ENCODE measurements around the gene NR3C1. TPM values are rescaled to one million over a fixed set of nuclear protein-coding genes. Genes with fewer than 3 reads are reported as not detected.

The NR3C1 gene
- total RNA-seq, 1 donor from 2014 or later, result 0.17 TPM

DNA sequence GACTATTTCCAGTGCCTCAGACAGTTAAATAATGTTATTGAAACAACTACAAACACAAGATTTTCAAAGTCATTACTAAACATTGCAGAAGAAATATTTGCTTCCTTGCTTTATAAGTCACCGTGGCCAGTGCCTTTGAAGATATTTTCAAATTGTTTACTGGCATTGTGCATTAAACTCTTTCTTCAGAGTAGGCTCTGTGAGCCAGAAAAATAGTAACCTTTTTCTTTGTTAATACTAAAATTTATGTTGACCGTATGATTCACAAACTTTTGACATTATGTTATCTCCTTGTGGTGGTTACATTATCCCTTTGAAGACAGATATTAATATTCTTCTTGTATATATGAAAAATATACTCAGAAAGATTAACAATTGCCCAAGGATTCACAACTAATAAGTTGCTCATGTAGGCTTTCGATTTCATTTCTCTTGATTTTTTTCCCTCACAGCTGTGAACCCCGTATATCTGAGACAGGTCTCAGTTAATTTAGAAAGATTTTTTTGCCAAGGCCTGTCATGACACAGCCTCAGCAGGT is 140.1 kb downstream of the NR3C1 start:
- no peak for TF ChIP-seq EZH2 (IDR thresholded peaks at IDR 0.05)
- TF ChIP-seq CTCF (IDR thresholded peaks at IDR 0.05), result no peak
- TF ChIP-seq EZH2phosphoT487 (IDR thresholded peaks at IDR 0.05), result no peak
- H3K4me3 ChIP-seq, result no peak overlapping the region
- H3K4me1 ChIP-seq, result no peaks in the 10 kb centered on the region
- no peaks in the 10 kb centered on the region for H4K20me1 ChIP-seq (ENCODE audit: low read depth)
- no peaks in the 10 kb centered on the region for H3K27me3 ChIP-seq
- H3K36me3 ChIP-seq, result no peaks in the 10 kb centered on the region
- no peak overlapping the region for H3K9ac ChIP-seq
- no peak overlapping the region for H3K27ac ChIP-seq
- no peak overlapping the region for H3K4me2 ChIP-seq
- H3K27ac Mint-ChIP-seq, result no peak overlapping the region
- H3K79me2 ChIP-seq (ENCODE audit: low read depth), result no peaks in the 10 kb centered on the region
- no peaks in the 10 kb centered on the region for H3K36me3 Mint-ChIP-seq
- no peaks in the 10 kb centered on the region for H3K9me3 ChIP-seq (ENCODE audit: low read depth)
- DNase-seq (ENCODE audit: low spot score), result no peak
- H3F3A ChIP-seq (ENCODE audit: low read depth), result no peaks in the 10 kb centered on the region
- H2AFZ ChIP-seq (replicated peaks), result no peak overlapping the region
- H3K4me3 Mint-ChIP-seq, result no peak overlapping the region
- no peaks in the 10 kb centered on the region for H3K27me3 Mint-ChIP-seq (ENCODE audit: insufficient read depth, low read depth)
- H3K4me1 Mint-ChIP-seq, result no peaks in the 10 kb centered on the region
- peaks cover 17% of the 10 kb centered on the region for H3K9me3 Mint-ChIP-seq

- no peak overlapping the region for H2AFZ ChIP-seq (replicated peaks)
- no peak overlapping the region for H3K4me3 ChIP-seq
- peaks cover 11% of the 10 kb centered on the region for H3K9me3 Mint-ChIP-seq
- H3K9me3 ChIP-seq (ENCODE audit: low read depth), result no peaks in the 10 kb centered on the region
- no peaks in the 10 kb centered on the region for H4K20me1 ChIP-seq (ENCODE audit: low read depth)
- H3K4me1 Mint-ChIP-seq, result no peaks in the 10 kb centered on the region
- no peaks in the 10 kb centered on the region for H3K36me3 Mint-ChIP-seq
- DNase-seq (ENCODE audit: low spot score), result no peak
- no peak overlapping the region for H3K4me2 ChIP-seq
- H3K36me3 ChIP-seq, result no peaks in the 10 kb centered on the region
- no peak overlapping the region for H3K4me3 Mint-ChIP-seq
- H3K4me1 ChIP-seq, result no peaks in the 10 kb centered on the region
- no peaks in the 10 kb centered on the region for H3K27me3 ChIP-seq
- H3K9ac ChIP-seq, result no peak overlapping the region
- no peak overlapping the region for H3K27ac ChIP-seq
- H3K27me3 Mint-ChIP-seq (ENCODE audit: insufficient read depth, low read depth), result no peaks in the 10 kb centered on the region
- H3F3A ChIP-seq (ENCODE audit: low read depth), result no peaks in the 10 kb centered on the region
- H3K79me2 ChIP-seq (ENCODE audit: low read depth), result no peaks in the 10 kb centered on the region
- TF ChIP-seq EZH2phosphoT487 (IDR thresholded peaks at IDR 0.05) (no peak), EZH2 (IDR thresholded peaks at IDR 0.05) (no peak), CTCF (IDR thresholded peaks at IDR 0.05) (no peak)
- no peak overlapping the region for H3K27ac Mint-ChIP-seq
Observed at GRCh38 chr5:143262393-143263174, 140.9 kb downstream of the NR3C1 start.

DNA sequence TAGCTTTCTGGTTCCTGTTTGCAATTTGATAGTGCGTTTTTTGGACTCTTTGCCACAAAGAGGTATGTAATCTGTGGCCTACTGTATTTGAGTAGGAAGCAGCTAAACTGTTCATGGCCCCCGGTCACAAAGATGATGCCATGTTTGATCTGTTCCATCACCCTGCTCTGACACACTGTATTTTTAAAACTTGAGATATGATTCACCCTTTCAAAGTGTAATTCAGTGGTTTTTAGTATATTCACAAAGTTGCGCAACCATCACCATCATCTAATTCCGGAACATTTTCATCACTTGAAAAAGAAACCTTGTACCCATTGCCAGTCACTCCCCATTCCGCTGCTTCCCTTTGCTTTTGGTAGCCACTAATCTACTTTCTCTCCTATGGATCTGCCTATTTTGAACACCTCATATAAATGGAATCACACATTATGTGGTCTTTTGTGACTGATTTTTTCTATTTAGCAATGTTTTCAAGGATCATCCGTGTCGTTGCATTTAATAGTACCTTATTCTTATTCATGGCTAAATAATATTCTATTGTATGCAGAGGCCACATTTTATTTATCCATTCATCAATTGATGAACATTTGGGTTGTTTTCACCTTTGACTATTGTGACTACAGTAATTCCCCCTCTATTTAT is 141.6 kb downstream of the NR3C1 start:
- H3K9ac ChIP-seq, result no peak overlapping the region
- no peaks in the 10 kb centered on the region for H3K36me3 ChIP-seq
- no peaks in the 10 kb centered on the region for H3K79me2 ChIP-seq (ENCODE audit: low read depth)
- no peaks in the 10 kb centered on the region for H4K20me1 ChIP-seq (ENCODE audit: low read depth)
- Mint-ChIP-seq H3K4me1 (no peaks in the 10 kb centered on the region), H3K27ac (no peak overlapping the region), H3K27me3 (ENCODE audit: insufficient read depth, low read depth) (no peaks in the 10 kb centered on the region), H3K9me3 (peaks cover 8% of the 10 kb centered on the region), H3K36me3 (no peaks in the 10 kb centered on the region), H3K4me3 (no peak overlapping the region)
- no peak for DNase-seq (ENCODE audit: low spot score)
- no peaks in the 10 kb centered on the region for H3F3A ChIP-seq (ENCODE audit: low read depth)
- no peak overlapping the region for H3K27ac ChIP-seq
- no peaks in the 10 kb centered on the region for H3K27me3 ChIP-seq
- no peak overlapping the region for H3K4me2 ChIP-seq
- H3K4me3 ChIP-seq, result no peak overlapping the region
- TF ChIP-seq CTCF (IDR thresholded peaks at IDR 0.05) (no peak), EZH2 (IDR thresholded peaks at IDR 0.05) (no peak), EZH2phosphoT487 (IDR thresholded peaks at IDR 0.05) (no peak)
- H3K4me1 ChIP-seq, result no peaks in the 10 kb centered on the region
- H3K9me3 ChIP-seq (ENCODE audit: low read depth), result no peaks in the 10 kb centered on the region
- H2AFZ ChIP-seq (replicated peaks), result no peak overlapping the region

Data from neural progenitor cell (in vitro differentiated cells).